ENCODE results near the gene PSME2. TPM values are rescaled to one million over a fixed set of nuclear protein-coding genes. Genes with fewer than 3 reads are reported as not detected.

The PSME2 gene
- total and polyA plus RNA-seq, 2 of the 13 experiments (the other 11 are each of a cell fraction or from before 2014, with no cell fraction given), result 332 to 716 TPM

- TF ChIP-seq ZNF484 (CRISPR knock-in tag; IDR thresholded peaks at IDR 0.05; ENCODE audit: borderline replicate concordance, low read depth) (peak; percentile 83; the same call in 1 of the 2 replicates), KDM5A (IDR thresholded peaks at IDR 0.05; ENCODE audit: borderline replicate concordance, low read length) (no peak; the same call in 1 of the 2 replicates), ZBTB34 (CRISPR knock-in tag; IDR thresholded peaks at IDR 0.05) (peak; percentile 56; the same call in 1 of the 2 replicates), SP1 (IDR thresholded peaks at IDR 0.05) (peak; percentile 36; the same call in 1 of the 2 replicates), SP1 (CRISPR knock-in tag; IDR thresholded peaks at IDR 0.05) (no peak), RARG (CRISPR knock-in tag; IDR thresholded peaks at IDR 0.05; ENCODE audit: low read depth) (0 out of 2 replicates have a peak, but pooled peaks have one; percentile 10), UBTF (CRISPR knock-in tag; IDR thresholded peaks at IDR 0.05) (peak; percentile 68; the same call in 1 of the 2 replicates), ATF4 (CRISPR knock-in tag; IDR thresholded peaks at IDR 0.05) (no peak), PBX2 (CRISPR knock-in tag; IDR thresholded peaks at IDR 0.05) (no peak), ZNF75D (CRISPR knock-in tag; IDR thresholded peaks at IDR 0.05; ENCODE audit: borderline replicate concordance) (no peak), ELF1 (CRISPR knock-in tag; IDR thresholded peaks at IDR 0.05) (no peak), ZNF354B (CRISPR knock-in tag; IDR thresholded peaks at IDR 0.05) (peak; percentile 84; the same call in 1 of the 2 replicates), BATF2 (CRISPR knock-in tag; IDR thresholded peaks at IDR 0.05) (no peak), ZNF441 (CRISPR knock-in tag; IDR thresholded peaks at IDR 0.05; ENCODE audit: borderline replicate concordance) (no peak)
- TF ChIP-seq, protein P1, sequence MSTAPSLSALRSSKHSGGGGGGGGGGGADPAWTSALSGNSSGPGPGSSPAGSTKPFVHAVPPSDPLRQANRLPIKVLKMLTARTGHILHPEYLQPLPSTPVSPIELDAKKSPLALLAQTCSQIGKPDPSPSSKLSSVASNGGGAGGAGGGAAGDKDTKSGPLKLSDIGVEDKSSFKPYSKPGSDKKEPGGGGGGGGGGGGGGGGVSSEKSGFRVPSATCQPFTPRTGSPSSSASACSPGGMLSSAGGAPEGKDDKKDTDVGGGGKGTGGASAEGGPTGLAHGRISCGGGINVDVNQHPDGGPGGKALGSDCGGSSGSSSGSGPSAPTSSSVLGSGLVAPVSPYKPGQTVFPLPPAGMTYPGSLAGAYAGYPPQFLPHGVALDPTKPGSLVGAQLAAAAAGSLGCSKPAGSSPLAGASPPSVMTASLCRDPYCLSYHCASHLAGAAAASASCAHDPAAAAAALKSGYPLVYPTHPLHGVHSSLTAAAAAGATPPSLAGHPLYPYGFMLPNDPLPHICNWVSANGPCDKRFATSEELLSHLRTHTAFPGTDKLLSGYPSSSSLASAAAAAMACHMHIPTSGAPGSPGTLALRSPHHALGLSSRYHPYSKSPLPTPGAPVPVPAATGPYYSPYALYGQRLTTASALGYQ (CRISPR knock-in tag; IDR thresholded peaks at IDR 0.05), result no peak
- TF ChIP-seq, protein P2, sequence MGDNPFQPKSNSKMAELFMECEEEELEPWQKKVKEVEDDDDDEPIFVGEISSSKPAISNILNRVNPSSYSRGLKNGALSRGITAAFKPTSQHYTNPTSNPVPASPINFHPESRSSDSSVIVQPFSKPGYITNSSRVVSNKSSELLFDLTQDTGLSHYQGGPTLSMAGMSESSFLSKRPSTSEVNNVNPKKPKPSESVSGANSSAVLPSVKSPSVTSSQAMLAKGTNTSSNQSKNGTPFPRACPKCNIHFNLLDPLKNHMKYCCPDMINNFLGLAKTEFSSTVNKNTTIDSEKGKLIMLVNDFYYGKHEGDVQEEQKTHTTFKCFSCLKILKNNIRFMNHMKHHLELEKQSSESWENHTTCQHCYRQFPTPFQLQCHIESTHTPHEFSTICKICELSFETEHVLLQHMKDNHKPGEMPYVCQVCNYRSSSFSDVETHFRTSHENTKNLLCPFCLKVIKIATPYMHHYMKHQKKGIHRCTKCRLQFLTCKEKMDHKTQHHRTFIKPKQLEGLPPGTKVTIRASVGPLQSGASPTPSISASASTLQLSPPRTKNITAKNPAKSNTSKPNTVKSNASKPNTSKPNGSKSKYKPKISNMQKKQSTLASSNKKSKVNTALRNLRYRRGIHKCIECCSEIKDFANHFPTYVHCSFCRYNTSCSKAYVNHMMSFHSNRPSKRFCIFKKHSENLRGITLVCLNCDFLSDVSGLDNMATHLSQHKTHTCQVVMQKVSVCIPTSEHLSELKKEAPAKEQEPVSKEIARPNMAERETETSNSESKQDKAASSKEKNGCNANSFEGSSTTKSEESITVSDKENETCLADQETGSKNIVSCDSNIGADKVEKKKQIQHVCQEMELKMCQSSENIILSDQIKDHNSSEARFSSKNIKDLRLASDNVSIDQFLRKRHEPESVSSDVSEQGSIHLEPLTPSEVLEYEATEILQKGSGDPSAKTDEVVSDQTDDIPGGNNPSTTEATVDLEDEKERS (CRISPR knock-in tag; IDR thresholded peaks at IDR 0.05), result peak; percentile 89; the same call in 1 of the 2 replicates
These were observed 1.5 kb upstream of the PSME2 start (continued) for GRCh38 chr14:24147761-24148428.
